Osteoblast (primary cell): Measurements from ENCODE around the gene GNPTAB. TPM values are rescaled to one million over a fixed set of nuclear protein-coding genes. Genes with fewer than 3 reads are reported as not detected.

Source experiments
- DNase-seq: peaks from one replicate; pipeline ENCODE4 v3.0.0; 2011; ENCODE audit warnings: low spot score, mixed read lengths; ENCODE audit not compliant: insufficient read length; ENCODE audit errors: missing footprints
- H2AFZ ChIP-seq: 2 replicates; pipeline ENCODE4 v1.6.0; 2011; ENCODE audit warnings: mild to moderate bottlenecking, low read length
- H3K27ac ChIP-seq: 2 replicates; pipeline ENCODE4 v1.5.1; 2011; ENCODE audit warnings: mild to moderate bottlenecking, low read depth, low read length, moderate library complexity
- H3K27me3 ChIP-seq: 2 replicates; pipeline ENCODE4 v1.6.0; 2012; ENCODE audit warnings: mild to moderate bottlenecking, control low read depth, inconsistent platforms, low read length, moderate library complexity; ENCODE audit not compliant: insufficient read depth
- H3K36me3 ChIP-seq: 2 replicates; pipeline ENCODE4 v1.5.1; 2011; ENCODE audit warnings: mild to moderate bottlenecking, low read length, control low read depth, moderate library complexity; ENCODE audit not compliant: insufficient read depth
- H3K4me1 ChIP-seq: 2 replicates; pipeline ENCODE4 v1.5.1; 2011; ENCODE audit warnings: mild to moderate bottlenecking, low read length, control low read depth, moderate library complexity; ENCODE audit not compliant: insufficient read depth
- H3K4me2 ChIP-seq: 2 replicates; pipeline ENCODE4 v1.6.0; 2011; ENCODE audit warnings: mild to moderate bottlenecking, low read length; ENCODE audit not compliant: insufficient read depth
- H3K4me3 ChIP-seq: fragments of 200-600 bp; sonication (generic); 3 replicates; pipeline ENCODE4 v1.5.1; 2012; ENCODE audit warnings: mild to moderate bottlenecking, low read length, inconsistent platforms; ENCODE audit not compliant: insufficient read depth
- H3K79me2 ChIP-seq: 2 replicates; pipeline ENCODE4 v1.6.0; 2012; ENCODE audit warnings: mild to moderate bottlenecking, low read length, control low read depth, inconsistent platforms; ENCODE audit not compliant: insufficient read depth
- H3K9me3 ChIP-seq: 2 replicates; pipeline ENCODE4 v1.5.1; 2011; ENCODE audit warnings: low read depth, low read length, control low read depth
- H4K20me1 ChIP-seq: 2 replicates; pipeline ENCODE4 v1.6.0; 2012; ENCODE audit warnings: mild to moderate bottlenecking, low read length, control low read depth; ENCODE audit not compliant: insufficient read depth
- CTCF ChIP-seq: IDR thresholded peaks from 2 replicates; pipeline ENCODE4 v1.5.1; 2011; ENCODE audit warnings: mild to moderate bottlenecking, low read depth, low read length, moderate library complexity; ENCODE audit errors: extremely low read depth
- total RNA-seq: library from RNA; depleted of rRNA; stranded (reverse); fragments of >200 nt; gene quantifications from 2 replicates; pipeline ENCODE4 v1.2.3, GENCODE V29; 2012

Gene GNPTAB
- total RNA-seq, 1 donor = 93.0 TPM

- no peak overlapping the region for H3K27ac ChIP-seq
- no peak for TF ChIP-seq CTCF
Observed at GRCh38 chr12:101777485-101777884, 53.3 kb downstream of the GNPTAB start.

DNA sequence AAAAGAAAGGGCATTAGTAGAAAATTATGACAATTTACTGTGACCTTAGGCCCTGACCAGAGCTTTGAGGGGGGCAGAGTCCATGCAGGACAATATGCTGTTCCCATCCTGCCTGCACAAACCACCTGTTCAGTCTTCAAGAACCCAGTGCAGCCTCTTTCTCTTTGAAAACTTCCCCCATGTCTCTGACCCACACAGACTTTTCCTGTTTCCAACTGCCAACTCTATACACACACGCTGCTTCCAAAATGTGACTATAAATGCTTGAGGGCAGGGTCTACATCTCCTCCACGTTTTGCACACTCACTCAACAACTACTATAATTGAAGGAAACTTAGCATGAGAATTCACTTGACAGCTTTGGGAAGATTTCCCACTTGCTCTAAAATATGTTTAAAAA lies 54.9 kb downstream of the GNPTAB start:
- Histone ChIP-seq H3K4me1 (no peaks in the 10 kb centered on the region), H4K20me1 (peaks cover 4% of the 10 kb centered on the region), H3K79me2 (no peaks in the 10 kb centered on the region), H2AFZ (no peak overlapping the region), H3K9me3 (no peaks in the 10 kb centered on the region), H3K36me3 (peaks cover 10% of the 10 kb centered on the region), H3K4me3 (no peak overlapping the region), H3K27ac (no peak overlapping the region), H3K4me2 (no peak overlapping the region), H3K27me3 (no peaks in the 10 kb centered on the region)
- no peak for TF ChIP-seq CTCF
- DNase-seq = no peak

More at GRCh38 chr12:101777485-101777884, 53.3 kb downstream of the GNPTAB start:
- Histone ChIP-seq H3K36me3 (peaks cover 10% of the 10 kb centered on the region), H3K4me2 (no peak overlapping the region), H2AFZ (no peak overlapping the region), H3K4me1 (peaks cover 7% of the 10 kb centered on the region), H3K9me3 (no peaks in the 10 kb centered on the region), H3K27me3 (no peaks in the 10 kb centered on the region), H3K4me3 (no peak overlapping the region), H4K20me1 (peaks cover 4% of the 10 kb centered on the region), H3K79me2 (no peaks in the 10 kb centered on the region)
- no peak for DNase-seq

GRCh38 chr12:101773650-101774162 lies 57.1 kb downstream of the GNPTAB start:
- Histone ChIP-seq H3K4me3 (no peak overlapping the region), H3K27me3 (no peaks in the 10 kb centered on the region), H3K4me2 (no peak overlapping the region), H4K20me1 (peaks cover 4% of the 10 kb centered on the region), H3K79me2 (no peaks in the 10 kb centered on the region), H3K4me1 (no peaks in the 10 kb centered on the region), H3K36me3 (peaks cover 15% of the 10 kb centered on the region), H2AFZ (no peak overlapping the region), H3K9me3 (no peaks in the 10 kb centered on the region), H3K27ac (no peak overlapping the region)
- DNase-seq = peak; percentile 78
- peak; percentile 92 for TF ChIP-seq CTCF

DNA sequence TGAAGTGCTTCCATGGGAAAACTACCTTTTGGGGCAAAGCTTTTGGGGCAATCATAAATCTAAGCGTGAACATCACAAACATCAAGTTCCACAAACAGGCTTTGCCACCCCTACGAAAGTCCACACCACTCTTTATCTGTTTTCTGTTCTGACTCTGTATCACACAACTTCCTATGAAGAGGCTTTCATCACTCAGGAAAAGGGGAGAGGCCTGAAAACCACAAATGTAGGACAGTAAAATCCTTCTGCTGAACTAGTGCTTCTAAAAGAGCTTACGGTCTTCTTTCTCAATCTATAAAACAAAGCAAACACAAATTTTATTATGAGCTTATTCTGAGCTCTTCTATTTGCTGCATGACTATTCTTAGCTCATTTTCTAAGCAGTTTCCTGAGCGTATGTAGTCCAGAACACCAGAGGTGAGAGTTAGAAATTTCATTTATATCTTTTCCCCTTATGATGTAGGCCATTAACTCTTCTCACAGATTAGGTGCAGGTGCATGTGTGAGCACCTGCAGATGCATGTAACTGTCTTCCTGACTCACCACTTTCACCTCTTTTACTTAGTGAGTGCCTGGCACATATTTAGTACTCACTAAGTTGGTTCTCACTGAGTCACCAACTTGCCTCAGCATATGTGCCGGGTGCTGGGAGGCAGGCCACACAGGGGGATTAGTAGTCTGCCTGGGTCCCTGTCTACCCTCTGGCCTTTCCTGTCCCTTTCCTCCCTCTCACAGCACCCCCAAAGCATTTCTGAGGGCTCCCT lies 58.6 kb downstream of the GNPTAB start:
- peaks cover 11% of the 10 kb centered on the region for H3K36me3 ChIP-seq
- H3K27ac ChIP-seq = no peak overlapping the region
- no peaks in the 10 kb centered on the region for H3K9me3 ChIP-seq
- H2AFZ ChIP-seq = no peak overlapping the region
- DNase-seq = no peak
- no peaks in the 10 kb centered on the region for H3K27me3 ChIP-seq
- no peaks in the 10 kb centered on the region for H3K79me2 ChIP-seq
- no peak overlapping the region for H3K4me3 ChIP-seq
- TF ChIP-seq CTCF = no peak
- H3K4me2 ChIP-seq = no peak overlapping the region
- peaks cover 4% of the 10 kb centered on the region for H4K20me1 ChIP-seq
- no peaks in the 10 kb centered on the region for H3K4me1 ChIP-seq
